AG09309 (cell line): Measurements from ENCODE around the gene BABAM2.
"Not testable (repeated sequence)": the region's sequence is repeated elsewhere in the genome, so short reads cannot be mapped to it uniquely, and the experiment has no call there.

Source experiments
- DNase-seq: peaks from one replicate; pipeline ENCODE4 v3.0.0-alpha.2; 2010; ENCODE audit warnings: low read depth
- H3K4me3 ChIP-seq: 2 replicates; pipeline ENCODE4 v1.5.1; 2011; ENCODE audit warnings: mild to moderate bottlenecking, low read depth, low read length, moderate library complexity; ENCODE audit not compliant: control insufficient read depth
- CTCF ChIP-seq: IDR thresholded peaks from 2 replicates; pipeline ENCODE4 v1.5.1; 2011; ENCODE audit warnings: mild to moderate bottlenecking, low read depth, low read length, inconsistent platforms; ENCODE audit not compliant: insufficient read depth, control insufficient read depth; ENCODE audit errors: missing control alignments

The BABAM2 gene

GRCh38 chr2:27860111-27860510, 30.4 kb upstream of the BABAM2 start:
- no peak overlapping the region for H3K4me3 ChIP-seq
- DNase-seq, result peak; percentile 59
- TF ChIP-seq CTCF, result no peak

GRCh38 chr2:27863146-27863545, 27.4 kb upstream of the BABAM2 start:
- no peak for TF ChIP-seq CTCF

DNA sequence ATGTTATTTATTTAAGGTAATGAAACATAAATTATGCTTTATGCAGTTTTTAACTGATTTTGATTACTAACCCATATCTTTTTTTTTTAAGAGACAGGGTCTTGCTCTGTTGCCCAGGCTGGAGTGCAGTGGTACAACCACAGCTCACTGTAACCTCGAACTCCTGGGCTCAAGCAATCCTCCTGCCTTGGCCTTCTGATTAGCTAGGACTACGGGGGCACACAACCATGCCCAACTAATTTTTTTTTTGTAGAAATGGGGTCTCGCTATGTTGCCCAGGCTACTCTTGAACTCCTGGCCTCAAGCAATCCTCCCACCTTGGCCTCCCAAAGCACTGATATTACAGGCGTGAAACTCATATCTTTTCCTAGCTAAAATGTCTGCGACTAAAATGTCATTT, 26.6 kb upstream of the BABAM2 start:
- not testable (repeated sequence) for DNase-seq, H3K4me3 ChIP-seq

More at GRCh38 chr2:27863146-27863545, 27.4 kb upstream of the BABAM2 start:
- no peak overlapping the region for H3K4me3 ChIP-seq
- no peak for DNase-seq

- H3K4me3 ChIP-seq, result no peak overlapping the region
- TF ChIP-seq CTCF, result no peak
- DNase-seq, result no peak
Observed at GRCh38 chr2:27866237-27866636, 24.3 kb upstream of the BABAM2 start.

DNA sequence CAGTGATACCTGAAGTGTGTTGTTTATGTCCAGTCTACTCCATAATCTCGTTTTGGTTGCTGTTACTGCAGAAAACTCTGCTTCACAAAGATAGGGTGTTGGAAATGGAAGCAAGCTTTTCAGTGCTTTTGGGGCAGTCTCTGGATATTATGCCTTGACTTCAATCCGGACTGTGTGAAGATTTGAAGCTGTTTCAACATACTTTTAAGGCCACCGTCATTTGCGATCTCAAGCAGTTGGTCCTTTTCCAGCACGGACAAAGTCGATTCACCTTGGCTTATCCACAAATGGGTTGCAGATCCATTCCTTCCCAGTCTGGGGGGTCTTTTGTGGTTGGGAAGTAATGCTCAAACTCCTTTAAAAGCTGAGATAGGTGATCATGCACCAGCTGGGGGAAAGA, 20.8 kb upstream of the BABAM2 start:
- no peak overlapping the region for H3K4me3 ChIP-seq
- TF ChIP-seq CTCF, result no peak
- DNase-seq, result no peak

DNA sequence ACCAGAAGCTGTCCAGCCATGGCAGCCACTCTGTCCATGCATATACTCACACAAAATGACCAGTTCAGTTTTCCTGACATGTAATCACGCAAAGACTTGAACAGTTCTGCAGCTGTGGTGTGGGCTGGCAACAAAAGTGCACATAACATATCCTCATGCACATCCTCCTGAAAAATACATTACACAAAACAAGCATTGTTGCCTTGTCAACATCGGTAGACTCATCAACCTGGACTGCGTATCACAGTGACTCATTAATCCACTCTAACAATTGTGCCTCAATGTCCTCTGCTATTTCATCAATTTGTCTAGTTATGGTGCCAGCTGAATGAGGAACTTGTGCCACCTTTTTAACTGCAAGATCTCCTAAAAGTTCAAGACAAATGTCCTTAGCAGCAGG, 19.8 kb upstream of the BABAM2 start:
- DNase-seq, result no peak
- TF ChIP-seq CTCF, result no peak
- H3K4me3 ChIP-seq, result no peak overlapping the region

- no peak for TF ChIP-seq CTCF
- DNase-seq, result no peak
- no peak overlapping the region for H3K4me3 ChIP-seq
Observed at GRCh38 chr2:27871802-27872201, 18.7 kb upstream of the BABAM2 start.

- no peak for TF ChIP-seq CTCF
- no peak overlapping the region for H3K4me3 ChIP-seq
- DNase-seq, result no peak
Observed at GRCh38 chr2:27873091-27873490, 17.4 kb upstream of the BABAM2 start.
